Measurements from ENCODE around the gene ARVCF.
A peak's percentile ranks its signal among the peaks of the same experiment; 100 is the strongest.

ARVCF gene

DNA sequence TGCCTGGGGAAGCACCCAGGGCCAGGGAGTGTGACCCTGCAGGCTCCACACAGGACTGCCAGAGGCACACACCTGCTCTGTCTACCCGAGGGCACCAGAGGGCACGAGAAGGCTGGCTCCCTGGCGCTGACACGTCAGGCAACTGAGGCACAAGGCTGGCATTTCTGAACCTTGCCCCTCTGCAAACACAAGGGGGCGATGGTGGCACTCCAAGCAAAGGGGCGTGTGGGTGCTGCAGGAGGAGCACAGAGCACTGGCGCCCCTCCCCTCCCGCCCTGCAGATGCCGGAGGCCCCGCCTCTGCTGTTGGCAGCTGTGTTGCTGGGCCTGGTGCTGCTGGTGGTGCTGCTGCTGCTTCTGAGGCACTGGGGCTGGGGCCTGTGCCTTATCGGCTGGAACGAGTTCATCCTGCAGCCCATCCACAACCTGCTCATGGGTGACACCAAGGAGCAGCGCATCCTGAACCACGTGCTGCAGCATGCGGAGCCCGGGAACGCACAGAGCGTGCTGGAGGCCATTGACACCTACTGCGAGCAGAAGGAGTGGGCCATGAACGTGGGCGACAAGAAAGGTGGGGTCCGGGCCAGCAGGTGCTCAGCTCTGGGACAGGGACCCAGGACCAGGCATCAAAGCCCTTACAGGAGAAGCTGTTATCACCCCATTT lies 54.2 kb downstream of the ARVCF start:
- Mint-ChIP-seq H3K36me3 (ENCODE audit: low read depth) (peaks cover 88% of the 10 kb centered on the region), H3K27ac (no peak overlapping the region), H3K27me3 (no peaks in the 10 kb centered on the region), H3K4me1 (ENCODE audit: low read depth) (peaks cover 23% of the 10 kb centered on the region), H3K9me3 (no peaks in the 10 kb centered on the region), H3K4me3 (no peak overlapping the region)
- intact Hi-C loops (cut with micrococcal nuclease), result no loop called here

GRCh38 chr22:19961868-19962245 lies 54.8 kb downstream of the ARVCF start:
- no peaks in the 10 kb centered on the region for H3K9me3 Mint-ChIP-seq
- peaks cover 88% of the 10 kb centered on the region for H3K36me3 Mint-ChIP-seq (ENCODE audit: low read depth)
- H3K27me3 Mint-ChIP-seq, result no peaks in the 10 kb centered on the region
- no peak overlapping the region for H3K4me3 Mint-ChIP-seq
- H3K27ac Mint-ChIP-seq, result peak overlapping the region; percentile 5
- H3K4me1 Mint-ChIP-seq (ENCODE audit: low read depth), result peaks cover 23% of the 10 kb centered on the region
- intact Hi-C loops (cut with micrococcal nuclease), result no loop called here

- Mint-ChIP-seq H3K4me1 (ENCODE audit: low read depth) (peaks cover 23% of the 10 kb centered on the region), H3K27me3 (no peaks in the 10 kb centered on the region), H3K36me3 (ENCODE audit: low read depth) (peaks cover 81% of the 10 kb centered on the region), H3K9me3 (no peaks in the 10 kb centered on the region), H3K4me3 (no peak overlapping the region), H3K27ac (peak overlapping the region; percentile 5)
- intact Hi-C loops (cut with micrococcal nuclease), result no loop called here
These were observed 55.4 kb downstream of the ARVCF start for GRCh38 chr22:19961201-19961580.

DNA sequence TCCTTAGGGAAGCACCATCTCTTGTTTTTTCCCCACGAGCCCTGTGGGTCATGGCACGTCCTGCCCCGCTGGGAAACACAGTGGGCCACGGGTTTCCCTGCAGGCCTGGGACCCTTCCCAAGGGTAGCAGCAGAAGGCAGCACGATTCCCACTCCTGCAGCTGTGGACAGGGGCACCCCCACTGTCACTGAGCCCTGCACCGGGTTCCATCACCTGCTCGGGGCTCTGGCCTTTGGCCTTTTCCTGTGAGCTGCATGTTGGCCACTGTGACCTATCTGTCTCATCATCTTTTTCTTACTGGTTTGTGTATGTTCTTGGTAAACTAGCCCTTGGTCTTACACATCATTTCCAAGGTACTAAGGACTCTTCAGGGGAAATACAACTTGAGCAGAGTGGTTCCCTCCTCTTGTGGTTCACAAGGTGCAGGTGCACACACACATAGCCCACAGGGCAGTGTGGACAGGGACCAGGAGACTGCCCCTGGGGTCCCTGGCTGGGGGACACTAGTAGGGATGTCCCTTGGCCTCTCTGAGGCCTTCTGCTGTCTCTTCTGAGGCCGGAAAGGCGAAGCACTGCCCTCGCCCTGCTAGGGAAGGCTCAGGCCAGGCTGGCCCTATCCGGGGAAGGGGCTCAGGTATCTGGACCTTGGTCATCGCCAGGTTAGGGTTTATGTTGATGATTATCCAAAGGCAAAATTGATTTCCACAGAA lies 56.0 kb downstream of the ARVCF start:
- Mint-ChIP-seq H3K36me3 (ENCODE audit: low read depth) (peaks cover 77% of the 10 kb centered on the region), H3K9me3 (no peaks in the 10 kb centered on the region), H3K4me3 (no peak overlapping the region), H3K4me1 (ENCODE audit: low read depth) (peaks cover 23% of the 10 kb centered on the region), H3K27me3 (no peaks in the 10 kb centered on the region), H3K27ac (no peak overlapping the region)
- intact Hi-C loops (cut with micrococcal nuclease), result no loop called here

DNA sequence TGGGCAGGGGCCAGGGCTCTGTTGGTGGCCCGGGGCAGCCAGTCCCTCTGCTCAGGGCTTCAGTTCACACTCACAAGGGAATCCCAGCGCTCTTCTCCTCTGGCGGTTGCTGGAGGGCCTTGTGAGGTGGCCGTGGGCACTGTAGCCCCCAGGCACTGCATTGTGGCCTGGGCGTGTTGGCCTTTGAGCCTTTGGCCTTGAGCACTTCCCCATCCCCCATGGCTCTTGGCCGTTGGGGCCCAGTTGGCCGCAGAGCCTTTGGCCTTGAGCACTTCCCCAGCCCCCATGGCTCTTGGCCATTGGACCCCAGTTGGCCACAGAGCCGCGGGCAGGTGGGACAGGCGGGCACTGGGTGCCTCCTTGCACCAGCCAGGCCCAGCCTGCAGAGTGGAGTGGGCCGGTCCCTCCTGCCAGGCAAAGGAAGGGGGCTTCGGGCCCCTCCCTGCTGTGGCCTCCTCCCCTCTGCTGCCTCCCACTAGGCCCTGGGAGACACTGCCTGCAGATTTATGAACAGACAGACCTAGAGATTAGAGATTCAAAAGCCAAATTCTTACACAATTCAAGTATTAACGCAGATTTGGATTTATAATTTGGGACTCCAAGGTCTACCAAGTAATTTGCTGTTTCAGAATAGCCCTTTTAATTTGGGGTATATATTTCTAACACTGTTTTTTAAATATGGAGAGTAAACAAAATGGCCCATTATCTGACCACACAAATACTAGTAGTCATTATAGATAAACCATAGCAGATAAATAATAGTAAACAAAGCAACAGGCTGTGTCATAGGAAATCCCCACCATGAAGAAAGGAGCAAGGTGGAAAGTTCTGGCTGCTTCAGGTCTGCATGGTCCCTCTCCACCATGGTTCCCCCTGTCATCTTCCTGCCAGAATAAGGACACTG lies 56.8 kb downstream of the ARVCF start:
- Mint-ChIP-seq H3K27me3 (no peaks in the 10 kb centered on the region), H3K9me3 (no peaks in the 10 kb centered on the region), H3K36me3 (ENCODE audit: low read depth) (peaks cover 77% of the 10 kb centered on the region), H3K27ac (peak overlapping the region; percentile 32), H3K4me3 (no peak overlapping the region), H3K4me1 (ENCODE audit: low read depth) (peaks cover 30% of the 10 kb centered on the region)
- intact Hi-C loops (cut with micrococcal nuclease), result no loop called here

DNA sequence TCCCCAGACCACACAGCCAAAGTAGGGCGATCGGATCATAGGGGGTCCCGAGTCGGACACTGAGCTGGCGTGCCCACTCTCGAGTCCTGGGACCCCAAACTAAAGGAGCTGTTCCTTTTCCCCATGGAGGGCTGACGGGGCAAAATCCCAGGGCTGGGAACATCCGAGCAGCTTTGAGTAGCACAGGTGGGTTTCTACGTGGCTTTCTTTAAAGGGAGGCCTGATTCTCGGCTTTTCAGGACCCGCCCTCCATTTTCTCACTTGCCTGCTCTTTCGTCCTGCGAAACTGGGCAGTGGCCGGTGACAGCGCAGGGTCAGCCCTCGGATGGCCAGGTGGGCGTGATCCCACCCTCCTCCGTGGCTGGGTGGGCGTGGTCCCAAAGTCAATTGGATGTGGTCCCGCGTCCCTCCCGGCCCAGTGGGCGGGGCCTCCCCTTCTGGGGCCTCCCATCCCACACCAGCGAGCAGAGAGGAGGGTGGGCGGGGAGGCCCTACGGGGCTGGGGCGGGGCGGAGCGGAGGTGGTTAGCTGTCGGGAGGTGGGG lies 57.5 kb downstream of the ARVCF start:
- H3K4me3 Mint-ChIP-seq, result peak overlapping the region; percentile 39
- H3K27ac Mint-ChIP-seq, result peak overlapping the region; percentile 32
- H3K27me3 Mint-ChIP-seq, result no peaks in the 10 kb centered on the region
- no peaks in the 10 kb centered on the region for H3K9me3 Mint-ChIP-seq
- intact Hi-C loops (cut with micrococcal nuclease), result no loop called here
- peaks cover 77% of the 10 kb centered on the region for H3K36me3 Mint-ChIP-seq (ENCODE audit: low read depth)
- H3K4me1 Mint-ChIP-seq (ENCODE audit: low read depth), result peaks cover 36% of the 10 kb centered on the region

DNA sequence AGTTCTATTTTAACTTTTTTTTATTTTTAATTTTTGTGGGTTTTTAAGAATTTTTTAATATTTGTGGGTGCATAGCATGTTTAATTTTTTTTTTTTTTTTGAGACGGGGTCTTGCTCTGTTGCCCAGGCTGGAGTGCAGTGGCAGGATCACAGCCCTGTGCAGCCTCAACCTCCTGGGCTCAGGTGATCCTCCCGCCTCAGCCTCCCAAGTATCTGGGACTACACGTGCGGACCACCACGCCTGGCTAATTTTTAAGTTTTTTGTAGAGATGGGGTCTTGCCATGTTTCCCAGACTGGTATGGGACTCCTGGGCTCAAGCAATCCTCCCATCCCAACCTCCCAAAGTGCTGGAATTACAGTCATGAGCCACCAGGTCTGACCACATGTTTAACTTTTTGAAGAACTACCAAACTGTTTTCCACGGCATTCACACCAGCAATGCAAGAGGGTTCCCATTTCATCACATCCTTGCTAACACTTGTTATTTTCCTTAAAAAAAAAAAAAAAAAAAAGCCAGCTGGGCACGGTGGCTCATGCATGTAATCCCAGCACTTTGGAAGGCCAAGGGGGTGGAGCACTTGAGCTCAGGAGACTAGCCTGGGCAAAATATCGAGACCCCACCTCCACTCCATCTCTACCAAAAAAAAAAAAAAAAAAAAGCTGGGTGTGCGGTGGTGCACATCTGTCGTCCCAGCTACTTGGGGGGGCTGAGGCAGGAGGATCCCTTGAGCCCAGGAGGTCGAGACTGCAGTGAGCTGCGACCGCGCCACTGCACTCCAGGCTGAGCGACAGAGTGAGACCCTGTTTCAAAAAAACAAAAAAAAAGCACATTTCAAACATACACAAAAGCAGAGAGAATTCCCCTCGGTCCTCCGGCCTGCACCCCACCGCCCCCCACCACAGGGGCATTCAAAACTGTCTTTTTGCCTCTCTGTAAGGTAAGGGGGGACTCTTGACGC lies 58.3 kb downstream of the ARVCF start:
- intact Hi-C loops (cut with micrococcal nuclease), result no loop called here
- Mint-ChIP-seq H3K4me1 (ENCODE audit: low read depth) (peaks cover 43% of the 10 kb centered on the region), H3K9me3 (no peaks in the 10 kb centered on the region), H3K36me3 (ENCODE audit: low read depth) (peaks cover 77% of the 10 kb centered on the region), H3K4me3 (no peak overlapping the region), H3K27ac (no peak overlapping the region), H3K27me3 (no peaks in the 10 kb centered on the region)

GRCh38 chr22:19957445-19957844 lies 59.2 kb downstream of the ARVCF start:
- Mint-ChIP-seq H3K9me3 (no peaks in the 10 kb centered on the region), H3K4me3 (no peak overlapping the region), H3K27me3 (no peaks in the 10 kb centered on the region), H3K4me1 (ENCODE audit: low read depth) (peaks cover 43% of the 10 kb centered on the region), H3K27ac (no peak overlapping the region), H3K36me3 (ENCODE audit: low read depth) (peaks cover 71% of the 10 kb centered on the region)
- intact Hi-C loops (cut with micrococcal nuclease), result no loop called here

DNA sequence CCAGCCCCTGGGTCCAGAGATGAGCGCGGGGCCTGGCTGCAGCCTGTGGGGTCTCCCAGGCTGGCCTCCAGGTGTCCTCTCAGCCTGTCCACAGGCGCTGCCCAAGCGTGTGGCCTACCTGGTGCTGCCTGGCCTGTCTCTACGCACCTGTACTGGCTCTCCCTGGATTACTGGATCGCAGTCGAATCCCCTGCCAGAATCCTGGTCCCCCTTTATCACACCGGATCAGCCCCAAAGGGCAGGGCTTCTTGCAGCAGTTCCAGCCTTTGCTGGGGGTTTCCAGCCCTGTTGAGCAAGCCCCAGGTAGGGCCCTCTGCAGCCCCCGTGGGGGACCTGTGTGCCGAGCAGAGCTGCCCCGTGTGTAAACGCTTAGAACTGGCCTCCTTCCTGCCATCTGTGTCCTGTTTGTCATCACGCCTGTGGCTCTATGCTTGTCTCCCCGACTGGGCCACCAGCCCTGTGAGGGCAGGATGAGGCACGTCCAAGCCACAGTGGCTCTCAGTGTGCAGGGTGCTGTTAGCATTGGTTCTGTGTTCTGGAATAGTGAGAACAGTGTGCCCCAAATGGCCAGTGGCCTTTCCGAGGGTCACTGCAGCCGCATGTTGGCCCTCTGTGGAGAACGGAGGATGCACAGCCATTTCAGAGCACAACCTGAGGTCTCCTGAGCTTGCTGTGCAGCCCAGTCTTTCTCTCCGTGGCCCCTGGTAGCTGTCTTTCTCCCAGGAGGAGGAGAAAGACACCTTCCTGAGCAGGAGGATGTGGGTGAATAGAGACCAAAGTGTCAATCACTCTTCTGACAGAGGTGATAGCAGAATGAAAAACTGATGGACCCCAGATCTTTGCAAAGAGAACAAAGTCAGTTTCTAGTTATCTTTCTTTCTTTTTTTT lies 61.1 kb downstream of the ARVCF start:
- Mint-ChIP-seq H3K27me3 (no peaks in the 10 kb centered on the region), H3K36me3 (ENCODE audit: low read depth) (peaks cover 66% of the 10 kb centered on the region), H3K27ac (no peak overlapping the region), H3K4me3 (no peak overlapping the region), H3K9me3 (no peaks in the 10 kb centered on the region), H3K4me1 (ENCODE audit: low read depth) (peaks cover 41% of the 10 kb centered on the region)
- intact Hi-C loops (cut with micrococcal nuclease), result no loop called here

GRCh38 chr22:19951346-19951745 lies 65.3 kb downstream of the ARVCF start:
- Mint-ChIP-seq H3K4me1 (ENCODE audit: low read depth) (peaks cover 39% of the 10 kb centered on the region), H3K9me3 (no peaks in the 10 kb centered on the region), H3K27me3 (no peaks in the 10 kb centered on the region), H3K36me3 (ENCODE audit: low read depth) (peaks cover 58% of the 10 kb centered on the region), H3K4me3 (no peak overlapping the region), H3K27ac (no peak overlapping the region)
- intact Hi-C loops (cut with micrococcal nuclease), result no loop called here

- Mint-ChIP-seq H3K9me3 (no peaks in the 10 kb centered on the region), H3K27ac (no peak overlapping the region), H3K4me3 (no peak overlapping the region), H3K27me3 (no peaks in the 10 kb centered on the region), H3K4me1 (ENCODE audit: low read depth) (peaks cover 38% of the 10 kb centered on the region), H3K36me3 (ENCODE audit: low read depth) (peaks cover 40% of the 10 kb centered on the region)
- intact Hi-C loops (cut with micrococcal nuclease), result no loop called here
These were observed 68.4 kb downstream of the ARVCF start for GRCh38 chr22:19948057-19948760.

All from dendritic cell treated with granulocyte-macrophage colony-stimulating factor and Interleukin-4, amounts not matched to agents 40 ng/mL and 50 ng/mL, for 4 days (primary cell).